Retinal pigment epithelial cell (primary cell): ENCODE measurements around the gene FCHSD2.

ENCODE experiments used
- DNase-seq: peaks from one replicate; pipeline ENCODE4 v3.0.0-alpha.2; 2010; ENCODE audit warnings: low read depth
- H3K4me3 ChIP-seq: 2 replicates; pipeline ENCODE4 v1.5.1; 2011; ENCODE audit warnings: mild to moderate bottlenecking, low read length, control low read depth, moderate library complexity
- CTCF ChIP-seq: conservative IDR thresholded peaks from 2 replicates; pipeline ENCODE4 v1.5.1; 2011; ENCODE audit warnings: low read depth, low read length, control low read depth, inconsistent platforms

FCHSD2 gene

DNA sequence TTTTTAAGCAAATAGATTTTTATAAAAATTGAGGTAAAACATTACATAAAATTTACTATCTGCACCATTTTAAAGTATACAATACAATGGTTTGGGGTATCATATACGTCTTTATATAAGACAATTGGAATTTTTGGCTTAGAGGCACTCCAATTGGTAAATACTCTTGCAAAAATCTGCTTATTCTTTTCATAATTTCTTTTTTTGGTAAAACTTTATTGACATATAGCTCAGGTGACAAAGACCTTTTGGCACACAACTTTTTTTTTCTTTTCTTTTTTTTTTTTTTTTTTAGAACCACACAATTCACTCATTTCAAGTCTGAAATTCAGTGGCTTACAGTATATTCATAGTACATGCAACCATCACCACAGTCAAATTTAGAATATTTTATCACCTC, 270.1 kb downstream of the FCHSD2 start:
- no peak for TF ChIP-seq CTCF
- H3K4me3 ChIP-seq, result no peak overlapping the region
- DNase-seq, result no peak

DNA sequence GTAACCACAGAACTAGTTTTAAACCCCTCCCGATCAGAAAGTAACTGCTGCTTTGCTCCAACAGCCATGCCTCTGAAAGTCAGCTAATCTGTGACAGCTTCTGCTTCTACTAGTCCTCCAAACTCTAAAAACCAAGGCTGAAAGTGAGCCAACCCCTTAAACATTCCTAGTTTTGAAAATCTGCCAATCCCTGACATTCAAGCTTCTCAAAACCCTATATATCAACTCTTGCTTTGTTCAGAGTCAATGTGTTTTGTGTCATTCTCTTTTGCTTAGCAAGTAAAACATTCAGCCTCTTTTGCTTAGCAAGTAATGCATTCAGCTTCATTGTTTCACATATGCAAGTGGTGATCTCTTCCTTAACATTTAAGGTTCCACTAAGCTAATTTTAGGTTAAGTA, 271.0 kb downstream of the FCHSD2 start:
- no peak for TF ChIP-seq CTCF
- no peak for DNase-seq
- no peak overlapping the region for H3K4me3 ChIP-seq

GRCh38 chr11:72869831-72870230, 272.3 kb downstream of the FCHSD2 start:
- no peak for TF ChIP-seq CTCF
- DNase-seq, result no peak
- H3K4me3 ChIP-seq, result no peak overlapping the region

GRCh38 chr11:72867970-72868369, 274.1 kb downstream of the FCHSD2 start:
- no peak overlapping the region for H3K4me3 ChIP-seq
- no peak for DNase-seq
- TF ChIP-seq CTCF, result no peak

GRCh38 chr11:72864702-72865655, 277.1 kb downstream of the FCHSD2 start:
- H3K4me3 ChIP-seq, result no peak overlapping the region
- no peak for DNase-seq
- TF ChIP-seq CTCF, result no peak

- TF ChIP-seq CTCF, result no peak
- DNase-seq, result no peak
- H3K4me3 ChIP-seq, result no peak overlapping the region
Observed at GRCh38 chr11:72863916-72864315, 278.2 kb downstream of the FCHSD2 start.

GRCh38 chr11:72863091-72863490, 279.0 kb downstream of the FCHSD2 start:
- TF ChIP-seq CTCF, result no peak
- no peak for DNase-seq
- no peak overlapping the region for H3K4me3 ChIP-seq
